Upper lobe of right lung (tissue), 1 donor: ENCODE measurements around the gene WFDC2. TPM values are rescaled to one million over a fixed set of nuclear protein-coding genes. Genes with fewer than 3 reads are reported as not detected.

Experiments
- ATAC-seq: fragments of 200-7000 bp; cut with Tn5 transposase; one replicate; pipeline ENCODE4 v1.9.1; 2020; ENCODE audit warnings: mild to moderate bottlenecking, moderate library complexity
- DNase-seq: peaks from one replicate; pipeline ENCODE4 v3.0.0-alpha.2; 2020
- H3K27ac ChIP-seq: fragments of 200-600 bp; one replicate; pipeline ENCODE4 v1.8.0; 2022
- H3K27me3 ChIP-seq: fragments of 200-600 bp; one replicate; pipeline ENCODE4 v1.8.0; 2022; ENCODE audit warnings: mild to moderate bottlenecking
- H3K36me3 ChIP-seq: fragments of 200-600 bp; one replicate; pipeline ENCODE4 v1.8.0; 2022
- H3K4me1 ChIP-seq: fragments of 200-600 bp; one replicate; pipeline ENCODE4 v1.8.0; 2022
- H3K4me3 ChIP-seq: fragments of 200-600 bp; one replicate; pipeline ENCODE4 v1.8.0; 2022; ENCODE audit warnings: mild to moderate bottlenecking
- H3K9me3 ChIP-seq: fragments of 200-600 bp; one replicate; pipeline ENCODE4 v1.8.0; 2022
- CTCF ChIP-seq: fragments of 200-600 bp; IDR thresholded peaks from one replicate; pipeline ENCODE4 v1.8.0; 2022; ENCODE audit warnings: antibody characterized with exemption
- intact Hi-C: fragments of 100-400 bp; cut with DNase I; formaldehyde crosslinking; loops from one replicate; pipeline ENCODE4 v1.11.0; 2022
- total RNA-seq: library from RNA; stranded (reverse); fragmentation: NEBNext Ultra II Directional; extraction: Animal tissue kit (Norgen Biotek cat#: 25700); gene quantifications from one replicate; pipeline ENCODE4 v1.2.1, GENCODE V29; 2021
- donor health status: DM: no; HTN: yes; CAD: no; lungs with severe emphysema.

The WFDC2 gene
- total RNA-seq, 1 donor from 2014 or later = 113 TPM

- no peak for ATAC-seq
- Histone ChIP-seq H3K4me3 (no peak overlapping the region), H3K27me3 (no peaks in the 10 kb centered on the region), H3K9me3 (no peaks in the 10 kb centered on the region), H3K27ac (no peak overlapping the region), H3K36me3 (no peaks in the 10 kb centered on the region), H3K4me1 (no peaks in the 10 kb centered on the region)
- intact Hi-C loops = no loop called here
- DNase-seq = no peak
- no peak for TF ChIP-seq CTCF
These were observed 39.5 kb downstream of the WFDC2 start for GRCh38 chr20:45509091-45509490.

- ATAC-seq = no peak
- H3K4me3 ChIP-seq = no peak overlapping the region
- intact Hi-C loops = no loop called here
- H3K4me1 ChIP-seq = no peaks in the 10 kb centered on the region
- no peaks in the 10 kb centered on the region for H3K36me3 ChIP-seq
- H3K27me3 ChIP-seq = no peaks in the 10 kb centered on the region
- no peaks in the 10 kb centered on the region for H3K9me3 ChIP-seq
- no peak for TF ChIP-seq CTCF
- H3K27ac ChIP-seq = no peak overlapping the region
- DNase-seq = no peak
These were observed 40.8 kb downstream of the WFDC2 start for GRCh38 chr20:45510242-45510862.

- H3K27ac ChIP-seq = no peak within 1 kb of the TSS
- intact Hi-C loops = no loop called here
- H3K36me3 ChIP-seq = no peaks in the 10 kb centered on the region
These were observed 45.8 kb downstream of the WFDC2 start, which contains the start of gene SPINT3 for GRCh38 chr20:45515147-45515913. SPINT3 (minus strand) TSS chr20:45515622; CDS start chr20:45515608, 14 bp downstream.

DNA sequence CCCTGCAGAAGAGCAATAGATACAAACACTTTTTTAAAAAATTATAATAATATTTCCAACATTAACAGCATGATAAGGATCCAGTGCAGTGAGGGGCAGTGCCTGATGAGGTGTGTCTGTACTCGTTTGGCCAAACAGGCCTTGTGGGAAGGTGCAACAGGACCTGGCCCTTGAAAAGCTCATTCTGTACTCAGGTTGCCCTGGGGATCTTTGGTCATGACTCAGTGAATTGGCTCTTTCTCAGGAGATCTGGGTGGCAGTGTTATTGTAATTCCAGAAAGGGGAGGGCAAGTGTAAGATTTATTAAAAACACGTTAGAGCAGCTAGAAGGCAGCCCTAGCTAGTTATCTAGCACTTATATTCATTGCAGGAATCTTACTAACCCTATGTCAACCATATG lies 48.7 kb downstream of the WFDC2 start:
- Histone ChIP-seq H3K27ac (no peak overlapping the region), H3K36me3 (no peaks in the 10 kb centered on the region), H3K9me3 (no peaks in the 10 kb centered on the region), H3K4me3 (no peak overlapping the region), H3K27me3 (no peaks in the 10 kb centered on the region), H3K4me1 (no peaks in the 10 kb centered on the region)
- ATAC-seq = peak; percentile 89
- no peak for TF ChIP-seq CTCF
- intact Hi-C loops = no loop called here
- no peak for DNase-seq

More at GRCh38 chr20:45515147-45515913, 45.8 kb downstream of the WFDC2 start, which contains the start of gene SPINT3:
- H3K4me3 ChIP-seq = no peak within 1 kb of the TSS
- H3K4me1 ChIP-seq = no peaks in the 10 kb centered on the region
- no peak for DNase-seq
- H3K27me3 ChIP-seq = no peaks in the 10 kb centered on the region
- ATAC-seq = peak; percentile 79
- no peak for TF ChIP-seq CTCF
- no peaks in the 10 kb centered on the region for H3K9me3 ChIP-seq

DNA sequence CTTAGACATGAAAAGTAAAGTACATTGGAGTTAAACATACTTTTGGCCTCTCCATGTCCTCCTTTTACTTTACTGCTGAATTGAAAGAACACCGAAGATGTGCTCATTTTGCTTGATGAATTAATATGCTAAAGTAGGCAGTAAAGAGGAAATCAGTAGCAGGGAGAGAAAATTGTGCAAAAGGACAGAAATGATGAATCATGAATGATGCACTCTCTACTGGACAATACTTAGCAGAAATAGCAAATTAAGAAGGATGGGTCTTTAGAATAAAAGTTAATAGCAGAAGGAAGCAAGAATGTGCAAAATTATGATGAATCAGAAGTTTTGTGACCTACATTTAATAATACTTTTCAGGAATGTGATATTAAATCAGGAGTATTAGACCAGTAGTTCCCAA lies 54.3 kb downstream of the WFDC2 start:
- no peak for TF ChIP-seq CTCF
- no peak overlapping the region for H3K4me3 ChIP-seq
- H3K4me1 ChIP-seq = no peaks in the 10 kb centered on the region
- DNase-seq = no peak
- H3K27ac ChIP-seq = no peak overlapping the region
- no peaks in the 10 kb centered on the region for H3K36me3 ChIP-seq
- no peak for ATAC-seq
- intact Hi-C loops = no loop called here
- peaks cover 5% of the 10 kb centered on the region for H3K27me3 ChIP-seq
- H3K9me3 ChIP-seq = no peaks in the 10 kb centered on the region
